Measurements from ENCODE around the gene HOXB9. TPM values are rescaled to one million over a fixed set of nuclear protein-coding genes. Genes with fewer than 3 reads are reported as not detected.

HOXB9 gene
- under 1 TPM in 2 of 4 donors, not detected in 2; 0.17 to 0.38 TPM for total RNA-seq

GRCh38 chr17:48626245-48627117 is at the start of gene HOXB9:
Gene HOXB9 (minus strand): TSS chr17:48626358. CDS start chr17:48626269, 89 bp downstream.
- no peak for TF ChIP-seq CTCF (IDR thresholded peaks at IDR 0.05; ENCODE audit: low read depth)

GRCh38 chr17:48672340-48672739 is 46.2 kb upstream of the HOXB9 start:
- TF ChIP-seq CTCF (IDR thresholded peaks at IDR 0.05; ENCODE audit: low read depth): no peak

GRCh38 chr17:48671697-48672171 is 45.6 kb upstream of the HOXB9 start:
- no peak for TF ChIP-seq CTCF (IDR thresholded peaks at IDR 0.05; ENCODE audit: low read depth)

GRCh38 chr17:48663134-48663924 is 37.2 kb upstream of the HOXB9 start:
- no peak for TF ChIP-seq CTCF (IDR thresholded peaks at IDR 0.05; ENCODE audit: low read depth)

GRCh38 chr17:48655913-48656312 is 29.8 kb upstream of the HOXB9 start:
- TF ChIP-seq CTCF (IDR thresholded peaks at IDR 0.05; ENCODE audit: low read depth): no peak

- TF ChIP-seq CTCF (IDR thresholded peaks at IDR 0.05; ENCODE audit: low read depth): no peak
Observed at GRCh38 chr17:48649741-48650140, 23.6 kb upstream of the HOXB9 start.

GRCh38 chr17:48647963-48648245 is 21.7 kb upstream of the HOXB9 start:
- no peak for TF ChIP-seq CTCF (IDR thresholded peaks at IDR 0.05; ENCODE audit: low read depth)

Data from subcutaneous adipose tissue (tissue), 4 donors.